Upper lobe of right lung (tissue), 1 donor: Measurements from ENCODE around the gene NINJ2. TPM values are rescaled to one million over a fixed set of nuclear protein-coding genes. Genes with fewer than 3 reads are reported as not detected.

Experiments
- ATAC-seq: fragments of 200-7000 bp; cut with Tn5 transposase; one replicate; pipeline ENCODE4 v1.9.1; 2020; ENCODE audit warnings: mild to moderate bottlenecking, moderate library complexity
- DNase-seq: peaks from one replicate; pipeline ENCODE4 v3.0.0-alpha.2; 2020
- H3K27ac ChIP-seq: fragments of 200-600 bp; one replicate; pipeline ENCODE4 v1.8.0; 2022
- H3K27me3 ChIP-seq: fragments of 200-600 bp; one replicate; pipeline ENCODE4 v1.8.0; 2022; ENCODE audit warnings: mild to moderate bottlenecking
- H3K36me3 ChIP-seq: fragments of 200-600 bp; one replicate; pipeline ENCODE4 v1.8.0; 2022
- H3K4me1 ChIP-seq: fragments of 200-600 bp; one replicate; pipeline ENCODE4 v1.8.0; 2022
- H3K4me3 ChIP-seq: fragments of 200-600 bp; one replicate; pipeline ENCODE4 v1.8.0; 2022; ENCODE audit warnings: mild to moderate bottlenecking
- H3K9me3 ChIP-seq: fragments of 200-600 bp; one replicate; pipeline ENCODE4 v1.8.0; 2022
- CTCF ChIP-seq: fragments of 200-600 bp; IDR thresholded peaks from one replicate; pipeline ENCODE4 v1.8.0; 2022; ENCODE audit warnings: antibody characterized with exemption
- intact Hi-C: fragments of 100-400 bp; cut with DNase I; formaldehyde crosslinking; loops from one replicate; pipeline ENCODE4 v1.11.0; 2022
- total RNA-seq: library from RNA; stranded (reverse); fragmentation: NEBNext Ultra II Directional; extraction: Animal tissue kit (Norgen Biotek cat#: 25700); gene quantifications from one replicate; pipeline ENCODE4 v1.2.1, GENCODE V29; 2021
- donor health status: DM: no; HTN: yes; CAD: no; lungs with severe emphysema.

The NINJ2 gene
- total RNA-seq, 1 donor from 2014 or later: 23.4 TPM

DNA sequence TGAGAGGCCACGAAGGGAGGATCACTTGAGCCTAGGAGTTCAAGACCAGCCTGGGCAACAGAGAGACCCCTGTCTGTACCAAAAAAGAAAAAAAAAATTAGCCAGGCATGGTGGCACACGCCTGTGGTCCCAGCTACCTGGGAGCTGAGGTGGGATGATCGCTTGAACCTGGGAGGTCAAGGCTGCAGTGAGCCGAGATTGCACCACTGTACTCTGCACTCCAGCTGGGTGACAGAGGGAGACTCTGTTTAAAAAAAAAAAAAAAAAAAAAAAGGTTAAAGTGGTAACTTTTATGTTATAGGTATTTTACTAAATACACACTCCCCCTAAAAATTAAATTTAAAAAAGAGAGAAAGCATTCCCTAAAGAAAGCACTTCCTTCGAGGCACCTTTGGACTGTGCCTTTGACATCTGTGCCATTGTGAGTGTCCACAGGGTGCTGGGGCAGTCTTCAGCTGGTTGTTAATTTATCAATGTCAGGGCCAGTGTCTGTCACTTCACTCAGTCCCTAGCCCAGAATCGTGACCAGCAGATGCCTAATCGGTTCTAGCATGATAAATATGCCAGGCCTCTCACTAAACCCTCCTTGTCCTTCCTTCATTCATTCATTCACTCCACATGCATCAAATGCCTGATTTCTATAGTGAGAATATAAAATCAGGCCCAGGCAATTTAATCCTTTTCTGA lies 140.4 kb downstream of the NINJ2 start:
- intact Hi-C loops: no loop called here
- DNase-seq (no peak), ATAC-seq (no peak)
- H3K27ac ChIP-seq: no peak overlapping the region
- no peak overlapping the region for H3K4me3 ChIP-seq
- TF ChIP-seq CTCF: no peak
- H3K27me3 ChIP-seq: peaks cover 4% of the 10 kb centered on the region
- H3K36me3 ChIP-seq: no peaks in the 10 kb centered on the region
- no peaks in the 10 kb centered on the region for H3K9me3 ChIP-seq
- H3K4me1 ChIP-seq: no peaks in the 10 kb centered on the region

- Histone ChIP-seq H3K27me3 (peaks cover 4% of the 10 kb centered on the region), H3K36me3 (no peaks in the 10 kb centered on the region), H3K9me3 (no peaks in the 10 kb centered on the region), H3K4me3 (no peak overlapping the region), H3K4me1 (no peaks in the 10 kb centered on the region), H3K27ac (no peak overlapping the region)
- ATAC-seq: no peak
- no peak for TF ChIP-seq CTCF
- intact Hi-C loops: no loop called here
- DNase-seq: no peak
These were observed 143.1 kb downstream of the NINJ2 start for GRCh38 chr12:520119-520518.

DNA sequence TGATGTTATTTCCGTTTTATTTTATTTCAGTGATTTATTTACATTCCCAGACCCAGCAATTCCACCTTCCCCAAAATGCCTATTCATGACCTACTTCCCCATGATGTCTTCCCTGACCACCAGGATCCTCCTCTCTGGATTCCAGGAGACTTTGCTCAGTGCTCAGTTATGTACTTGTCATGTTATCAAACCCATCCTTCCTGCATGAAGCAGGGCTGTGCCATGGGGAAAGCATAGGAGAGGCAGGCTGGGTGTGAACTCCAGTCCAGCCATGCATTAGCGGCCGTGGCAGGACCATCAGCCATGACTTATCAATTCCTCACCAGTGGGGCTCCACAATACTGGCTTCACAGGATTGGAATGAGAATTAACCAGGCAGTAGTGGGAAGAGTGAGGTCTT lies 145.7 kb downstream of the NINJ2 start:
- no peaks in the 10 kb centered on the region for H3K36me3 ChIP-seq
- H3K27ac ChIP-seq: no peak overlapping the region
- H3K9me3 ChIP-seq: no peaks in the 10 kb centered on the region
- DNase-seq (no peak), ATAC-seq (no peak)
- intact Hi-C loops: no loop called here
- no peak for TF ChIP-seq CTCF
- no peak overlapping the region for H3K4me3 ChIP-seq
- H3K4me1 ChIP-seq: no peaks in the 10 kb centered on the region
- peaks cover 4% of the 10 kb centered on the region for H3K27me3 ChIP-seq

Other genes with a start within 250 kb of the NINJ2 start
- gene B4GALNT3, start 203.5 kb downstream of the NINJ2 start, total RNA-seq: 14.0 TPM
- gene WNK1, start 89.1 kb upstream of the NINJ2 start, total RNA-seq: 215 TPM